Esophagus squamous epithelium (tissue), 4 donors: ENCODE data around the gene TTC32.

ENCODE experiments used
- POLR2A ChIP-seq, 4 donors: fragments of 450-650 bp; IDR thresholded peaks; one replicate each; pipeline ENCODE4 v1.6.1; 2017; ENCODE audit warnings: antibody characterized with exemption in 4 of 4, mild to moderate bottlenecking in 4 of 4, moderate library complexity in 3 of 4
- TF ChIP-seq, protein P1 (sequence below), 6 experiments: fragments of 450-650 bp in 4 of 6; fragments of 200-600 bp in 2 of 6; sonication (generic) in 2 of 6; IDR thresholded peaks; one replicate each; pipeline ENCODE4 v1.5.1; 2016 to 2019; ENCODE audit warnings: antibody characterized with exemption in 6 of 6, mild to moderate bottlenecking in 4 of 6, moderate library complexity in 4 of 6

GRCh38 chr2:19859565-19859964 is 42.2 kb downstream of the TTC32 start:
- TF ChIP-seq, protein P1, sequence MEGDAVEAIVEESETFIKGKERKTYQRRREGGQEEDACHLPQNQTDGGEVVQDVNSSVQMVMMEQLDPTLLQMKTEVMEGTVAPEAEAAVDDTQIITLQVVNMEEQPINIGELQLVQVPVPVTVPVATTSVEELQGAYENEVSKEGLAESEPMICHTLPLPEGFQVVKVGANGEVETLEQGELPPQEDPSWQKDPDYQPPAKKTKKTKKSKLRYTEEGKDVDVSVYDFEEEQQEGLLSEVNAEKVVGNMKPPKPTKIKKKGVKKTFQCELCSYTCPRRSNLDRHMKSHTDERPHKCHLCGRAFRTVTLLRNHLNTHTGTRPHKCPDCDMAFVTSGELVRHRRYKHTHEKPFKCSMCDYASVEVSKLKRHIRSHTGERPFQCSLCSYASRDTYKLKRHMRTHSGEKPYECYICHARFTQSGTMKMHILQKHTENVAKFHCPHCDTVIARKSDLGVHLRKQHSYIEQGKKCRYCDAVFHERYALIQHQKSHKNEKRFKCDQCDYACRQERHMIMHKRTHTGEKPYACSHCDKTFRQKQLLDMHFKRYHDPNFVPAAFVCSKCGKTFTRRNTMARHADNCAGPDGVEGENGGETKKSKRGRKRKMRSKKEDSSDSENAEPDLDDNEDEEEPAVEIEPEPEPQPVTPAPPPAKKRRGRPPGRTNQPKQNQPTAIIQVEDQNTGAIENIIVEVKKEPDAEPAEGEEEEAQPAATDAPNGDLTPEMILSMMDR (IDR thresholded peaks at IDR 0.05): no peak
- TF ChIP-seq POLR2A (IDR thresholded peaks at IDR 0.05): no peak
